A673 (cell line): ENCODE measurements around the gene STARD13.

Source experiments
- EZH2 ChIP-seq: fragments of 200-600 bp; sonication (generic); IDR thresholded peaks from 2 replicates; pipeline ENCODE4 v1.6.1; 2017; ENCODE audit warnings: borderline replicate concordance, low read depth, mild to moderate bottlenecking, mixed read lengths, antibody characterized with exemption, low read length; ENCODE audit not compliant: poor library complexity, severe bottlenecking
- TF ChIP-seq, protein P1 (sequence below): fragments of 300-800, 200-600 bp; sonication (generic); conservative IDR thresholded peaks from 2 replicates; pipeline ENCODE4 v1.5.1; 2017; ENCODE audit warnings: low read depth, mild to moderate bottlenecking, antibody characterized with exemption, low read length, moderate library complexity, mixed read lengths

DNA sequence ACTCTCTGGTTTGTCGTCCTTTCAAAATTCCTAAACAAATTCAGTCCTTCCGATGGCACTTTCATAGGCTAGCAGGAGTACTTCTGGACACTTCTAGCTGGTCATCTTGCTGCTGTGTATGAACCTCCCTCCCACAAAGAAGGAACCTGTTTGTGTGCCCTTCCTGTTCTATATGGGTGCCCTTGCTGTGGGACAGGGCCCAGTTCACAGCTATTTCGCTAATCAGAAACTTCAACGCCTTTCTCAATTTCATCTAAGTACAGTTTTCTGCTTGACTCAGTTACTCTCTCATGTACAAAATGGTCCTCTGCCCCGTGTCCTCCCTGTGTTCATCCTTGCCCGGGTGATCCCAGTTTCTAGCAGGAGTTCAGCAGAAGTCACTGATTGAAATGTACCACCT lies 96.1 kb downstream of the STARD13 start:
- TF ChIP-seq, protein P1, sequence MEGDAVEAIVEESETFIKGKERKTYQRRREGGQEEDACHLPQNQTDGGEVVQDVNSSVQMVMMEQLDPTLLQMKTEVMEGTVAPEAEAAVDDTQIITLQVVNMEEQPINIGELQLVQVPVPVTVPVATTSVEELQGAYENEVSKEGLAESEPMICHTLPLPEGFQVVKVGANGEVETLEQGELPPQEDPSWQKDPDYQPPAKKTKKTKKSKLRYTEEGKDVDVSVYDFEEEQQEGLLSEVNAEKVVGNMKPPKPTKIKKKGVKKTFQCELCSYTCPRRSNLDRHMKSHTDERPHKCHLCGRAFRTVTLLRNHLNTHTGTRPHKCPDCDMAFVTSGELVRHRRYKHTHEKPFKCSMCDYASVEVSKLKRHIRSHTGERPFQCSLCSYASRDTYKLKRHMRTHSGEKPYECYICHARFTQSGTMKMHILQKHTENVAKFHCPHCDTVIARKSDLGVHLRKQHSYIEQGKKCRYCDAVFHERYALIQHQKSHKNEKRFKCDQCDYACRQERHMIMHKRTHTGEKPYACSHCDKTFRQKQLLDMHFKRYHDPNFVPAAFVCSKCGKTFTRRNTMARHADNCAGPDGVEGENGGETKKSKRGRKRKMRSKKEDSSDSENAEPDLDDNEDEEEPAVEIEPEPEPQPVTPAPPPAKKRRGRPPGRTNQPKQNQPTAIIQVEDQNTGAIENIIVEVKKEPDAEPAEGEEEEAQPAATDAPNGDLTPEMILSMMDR: no peak
- TF ChIP-seq EZH2: no peak
